ENCODE results near the gene CCDC9B.

The CCDC9B gene

GRCh38 chr15:40340038-40340739 lies 550 bp downstream of the CCDC9B start:
- Histone ChIP-seq H3K4me2 (ENCODE audit: low read depth, low read length) (no peak overlapping the region), H3K9ac (ENCODE audit: low read length) (no peak overlapping the region), H3F3A (ENCODE audit: insufficient read depth, low read length) (no peaks in the 10 kb centered on the region), H4K20me1 (ENCODE audit: insufficient read depth, low read length) (no peaks in the 10 kb centered on the region), H3K9me2 (replicated peaks; ENCODE audit: insufficient read depth, low read length) (no peaks in the 10 kb centered on the region), H2AFZ (ENCODE audit: low read length) (no peak overlapping the region), H3K27ac (ENCODE audit: low read length) (no peak overlapping the region), H3K4me3 (ENCODE audit: low read length) (no peak overlapping the region), H3K79me2 (ENCODE audit: low read length) (no peaks in the 10 kb centered on the region), H3K9me3 (replicated peaks; ENCODE audit: insufficient read depth, low read length) (no peaks in the 10 kb centered on the region), H3K36me3 (replicated peaks; ENCODE audit: insufficient read depth, low read length) (no peaks in the 10 kb centered on the region), H3K4me1 (ENCODE audit: low read length) (peaks cover 5% of the 10 kb centered on the region; the same call in 1 of the 2 replicates), H3K27me3 (replicated peaks; ENCODE audit: insufficient read depth, low read length) (no peaks in the 10 kb centered on the region)
- TF ChIP-seq EZH2 (optimal IDR thresholded peaks at IDR 0.05; ENCODE audit: low read depth, low read length): no peak
- no peak for TF ChIP-seq CTCF (IDR thresholded peaks at IDR 0.05; ENCODE audit: low read length)
- no peak for TF ChIP-seq EZH2phosphoT487 (IDR thresholded peaks at IDR 0.05; ENCODE audit: low read length)
- DNase-seq: no peak

GRCh38 chr15:40339621-40339945 lies 1.2 kb downstream of the CCDC9B start:
- TF ChIP-seq EZH2 (optimal IDR thresholded peaks at IDR 0.05; ENCODE audit: low read depth, low read length): no peak
- no peak for TF ChIP-seq EZH2phosphoT487 (IDR thresholded peaks at IDR 0.05; ENCODE audit: low read length)
- no peak for TF ChIP-seq CTCF (IDR thresholded peaks at IDR 0.05; ENCODE audit: low read length)
- Histone ChIP-seq H3K4me3 (ENCODE audit: low read length) (no peak overlapping the region), H3F3A (ENCODE audit: insufficient read depth, low read length) (no peaks in the 10 kb centered on the region), H3K9me2 (replicated peaks; ENCODE audit: insufficient read depth, low read length) (no peaks in the 10 kb centered on the region), H3K27me3 (replicated peaks; ENCODE audit: insufficient read depth, low read length) (no peaks in the 10 kb centered on the region), H3K36me3 (replicated peaks; ENCODE audit: insufficient read depth, low read length) (no peaks in the 10 kb centered on the region), H3K4me1 (ENCODE audit: low read length) (peaks cover 5% of the 10 kb centered on the region; the same call in 1 of the 2 replicates), H3K79me2 (ENCODE audit: low read length) (no peaks in the 10 kb centered on the region), H3K27ac (ENCODE audit: low read length) (no peak overlapping the region), H4K20me1 (ENCODE audit: insufficient read depth, low read length) (no peaks in the 10 kb centered on the region), H3K9ac (ENCODE audit: low read length) (no peak overlapping the region), H3K4me2 (ENCODE audit: low read depth, low read length) (no peak overlapping the region), H3K9me3 (replicated peaks; ENCODE audit: insufficient read depth, low read length) (no peaks in the 10 kb centered on the region), H2AFZ (ENCODE audit: low read length) (no peak overlapping the region)
- DNase-seq: no peak

DNA sequence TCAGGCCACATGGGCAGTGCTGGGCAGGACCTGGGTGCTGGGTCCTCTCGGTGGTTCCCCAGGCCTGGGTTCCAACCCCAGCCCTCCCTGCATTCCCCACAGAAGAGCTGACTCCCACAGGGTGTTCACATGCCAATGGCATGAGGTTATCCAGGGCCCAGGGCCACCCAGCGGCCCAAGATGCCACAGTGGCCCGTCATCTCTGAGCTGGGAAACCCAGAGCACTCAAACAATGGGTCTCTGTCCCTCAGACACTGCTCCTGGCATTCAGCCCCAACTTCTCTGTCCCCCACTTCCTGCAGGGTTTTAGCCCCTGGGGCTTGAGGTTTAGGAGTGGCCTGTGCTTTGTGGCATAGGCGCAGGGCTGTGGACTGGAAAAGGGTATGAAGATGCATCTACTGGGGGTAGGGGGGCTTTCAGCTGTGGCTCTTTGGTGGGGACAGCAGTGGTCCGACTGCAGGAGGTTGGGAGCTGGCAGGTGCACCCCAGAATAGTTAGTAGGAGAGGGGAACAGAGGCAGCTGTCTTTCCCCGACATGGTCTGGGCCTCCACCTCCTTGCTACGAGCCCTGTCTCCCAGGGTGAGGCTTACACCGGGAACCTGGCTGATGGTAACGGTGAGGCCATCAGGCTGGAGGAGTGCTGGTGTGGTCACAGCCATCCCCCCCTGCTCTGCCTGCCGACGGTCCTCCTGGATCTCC lies 1.7 kb downstream of the CCDC9B start:
- H3K27me3 ChIP-seq (replicated peaks; ENCODE audit: insufficient read depth, low read length): no peaks in the 10 kb centered on the region
- H2AFZ ChIP-seq (ENCODE audit: low read length): no peak overlapping the region
- H3F3A ChIP-seq (ENCODE audit: insufficient read depth, low read length): no peaks in the 10 kb centered on the region
- H3K27ac ChIP-seq (ENCODE audit: low read length): no peak overlapping the region
- DNase-seq: no peak
- no peak overlapping the region for H3K4me2 ChIP-seq (ENCODE audit: low read depth, low read length)
- no peaks in the 10 kb centered on the region for H3K36me3 ChIP-seq (replicated peaks; ENCODE audit: insufficient read depth, low read length)
- H3K9ac ChIP-seq (ENCODE audit: low read length): no peak overlapping the region
- H3K79me2 ChIP-seq (ENCODE audit: low read length): no peaks in the 10 kb centered on the region
- H3K9me2 ChIP-seq (replicated peaks; ENCODE audit: insufficient read depth, low read length): no peaks in the 10 kb centered on the region
- H3K4me1 ChIP-seq (ENCODE audit: low read length): peaks cover 9% of the 10 kb centered on the region; the same call in 1 of the 2 replicates
- TF ChIP-seq CTCF (IDR thresholded peaks at IDR 0.05; ENCODE audit: low read length): no peak
- no peak for TF ChIP-seq EZH2phosphoT487 (IDR thresholded peaks at IDR 0.05; ENCODE audit: low read length)
- no peak for TF ChIP-seq EZH2 (optimal IDR thresholded peaks at IDR 0.05; ENCODE audit: low read depth, low read length)
- H3K4me3 ChIP-seq (ENCODE audit: low read length): no peak overlapping the region
- H3K9me3 ChIP-seq (replicated peaks; ENCODE audit: insufficient read depth, low read length): no peaks in the 10 kb centered on the region
- no peaks in the 10 kb centered on the region for H4K20me1 ChIP-seq (ENCODE audit: insufficient read depth, low read length)
